Measurements from ENCODE around the gene METTL5. TPM values are rescaled to one million over a fixed set of nuclear protein-coding genes. Genes with fewer than 3 reads are reported as not detected.
"Not testable (repeated sequence)": the region's sequence is repeated elsewhere in the genome, so short reads cannot be mapped to it uniquely, and the experiment has no call there.

The METTL5 gene
- total RNA-seq, 2 experiments from 2014 or later: 13.2 to 16.0 TPM

GRCh38 chr2:169822785-169823392, 1.8 kb downstream of the METTL5 start:
- Mint-ChIP-seq H3K27me3 (no peaks in the 10 kb centered on the region), H3K4me3 (peak overlapping the region; percentile 66), H3K36me3 (ENCODE audit: low read depth) (peaks cover 54% of the 10 kb centered on the region), H3K9me3 (no peaks in the 10 kb centered on the region), H3K27ac (peak overlapping the region; percentile 7), H3K4me1 (ENCODE audit: low read depth) (peaks cover 57% of the 10 kb centered on the region)
- DNase-seq (no peak), ATAC-seq (ENCODE audit: poor library complexity) (no peak)
- TF ChIP-seq, protein P1, sequence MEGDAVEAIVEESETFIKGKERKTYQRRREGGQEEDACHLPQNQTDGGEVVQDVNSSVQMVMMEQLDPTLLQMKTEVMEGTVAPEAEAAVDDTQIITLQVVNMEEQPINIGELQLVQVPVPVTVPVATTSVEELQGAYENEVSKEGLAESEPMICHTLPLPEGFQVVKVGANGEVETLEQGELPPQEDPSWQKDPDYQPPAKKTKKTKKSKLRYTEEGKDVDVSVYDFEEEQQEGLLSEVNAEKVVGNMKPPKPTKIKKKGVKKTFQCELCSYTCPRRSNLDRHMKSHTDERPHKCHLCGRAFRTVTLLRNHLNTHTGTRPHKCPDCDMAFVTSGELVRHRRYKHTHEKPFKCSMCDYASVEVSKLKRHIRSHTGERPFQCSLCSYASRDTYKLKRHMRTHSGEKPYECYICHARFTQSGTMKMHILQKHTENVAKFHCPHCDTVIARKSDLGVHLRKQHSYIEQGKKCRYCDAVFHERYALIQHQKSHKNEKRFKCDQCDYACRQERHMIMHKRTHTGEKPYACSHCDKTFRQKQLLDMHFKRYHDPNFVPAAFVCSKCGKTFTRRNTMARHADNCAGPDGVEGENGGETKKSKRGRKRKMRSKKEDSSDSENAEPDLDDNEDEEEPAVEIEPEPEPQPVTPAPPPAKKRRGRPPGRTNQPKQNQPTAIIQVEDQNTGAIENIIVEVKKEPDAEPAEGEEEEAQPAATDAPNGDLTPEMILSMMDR (IDR thresholded peaks at IDR 0.05): no peak
- intact Hi-C loops (cut with DNase I, micrococcal nuclease): loop anchor here (2.0 to 5.0 kb wide), 3 partner anchors 54 to 131 kb away; partner anchors contain the start of genes CFAP210 (in 1 of the 2) and PHOSPHO2 (in 1 of the 2)
- no peaks in the 10 kb centered on the region for H3K9me3 ChIP-seq (ENCODE audit: control insufficient read depth in 1 of 2, insufficient read depth in 1 of 2, low read length in 2 of 2)
- no peak overlapping the region for H3K4me3 ChIP-seq (ENCODE audit: low read length)
- ChIA-PET CTCF (no interaction called here), POLR2A (interaction anchor here (0.7 kb wide), 1 partner anchor 791 kb away, joined by 3 read pairs; no protein-coding TSS in a partner anchor)
- peaks cover 39% of the 10 kb centered on the region for H3K4me1 ChIP-seq (ENCODE audit: insufficient read depth, low read length)
- H3K27ac ChIP-seq (ENCODE audit: low read depth in 1 of 2, low read length in 2 of 2): no peak overlapping the region
- H3K27me3 ChIP-seq (ENCODE audit: control insufficient read depth in 1 of 2, insufficient read depth in 2 of 2, low read length in 2 of 2): no peaks in the 10 kb centered on the region
- H3K36me3 ChIP-seq (ENCODE audit: insufficient read depth, low read length): peaks cover 28% of the 10 kb centered on the region

DNA sequence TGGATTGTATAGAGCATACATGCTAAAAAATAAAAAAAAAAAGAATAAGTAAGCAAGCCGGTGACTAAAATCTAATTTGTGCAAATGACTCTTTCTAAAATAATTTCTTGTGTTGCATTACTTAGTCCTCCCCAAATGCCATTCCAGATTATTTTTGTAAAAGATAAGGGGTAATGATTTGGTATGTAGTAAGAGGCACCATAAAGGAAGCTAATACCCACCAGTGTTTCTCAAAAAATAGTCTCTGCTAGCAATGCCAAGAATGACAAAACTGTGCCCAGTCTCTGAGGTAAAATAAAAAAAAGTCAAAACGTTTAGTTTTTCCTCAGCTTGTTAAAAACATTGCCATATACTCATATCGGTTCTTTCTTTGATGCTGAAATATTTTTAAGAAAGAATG, 2.7 kb downstream of the METTL5 start:
- H3K27ac Mint-ChIP-seq: no peak overlapping the region
- CTCF ChIA-PET: no interaction called here
- Histone ChIP-seq H3K27ac (ENCODE audit: low read depth in 1 of 2, low read length in 2 of 2) (no peak overlapping the region), H3K4me3 (ENCODE audit: low read length) (no peak overlapping the region), H3K36me3 (ENCODE audit: insufficient read depth, low read length) (peaks cover 37% of the 10 kb centered on the region), H3K4me1 (ENCODE audit: insufficient read depth, low read length) (peaks cover 37% of the 10 kb centered on the region), H3K9me3 (ENCODE audit: control insufficient read depth in 1 of 2, insufficient read depth in 1 of 2, low read length in 2 of 2) (no peaks in the 10 kb centered on the region), H3K27me3 (ENCODE audit: control insufficient read depth in 1 of 2, insufficient read depth in 2 of 2, low read length in 2 of 2) (no peaks in the 10 kb centered on the region)
- TF ChIP-seq, protein P1 (IDR thresholded peaks at IDR 0.05): no peak
- peaks cover 55% of the 10 kb centered on the region for H3K4me1 Mint-ChIP-seq (ENCODE audit: low read depth)
- ATAC-seq (ENCODE audit: poor library complexity): no peak
- intact Hi-C loops (cut with DNase I, micrococcal nuclease): loop anchor here (2.0 to 5.0 kb wide), 3 partner anchors 55 to 130 kb away; partner anchors contain the start of genes CFAP210 (in 1 of the 2) and PHOSPHO2 (in 1 of the 2)
- no peak overlapping the region for H3K4me3 Mint-ChIP-seq
- DNase-seq: no peak
- H3K9me3 Mint-ChIP-seq: no peaks in the 10 kb centered on the region
- H3K27me3 Mint-ChIP-seq: no peaks in the 10 kb centered on the region
- POLR2A ChIA-PET: interaction anchor here (0.7 kb wide), 1 partner anchor 790 kb away, joined by 3 read pairs; no protein-coding TSS in a partner anchor
- H3K36me3 Mint-ChIP-seq (ENCODE audit: low read depth): peaks cover 63% of the 10 kb centered on the region

DNA sequence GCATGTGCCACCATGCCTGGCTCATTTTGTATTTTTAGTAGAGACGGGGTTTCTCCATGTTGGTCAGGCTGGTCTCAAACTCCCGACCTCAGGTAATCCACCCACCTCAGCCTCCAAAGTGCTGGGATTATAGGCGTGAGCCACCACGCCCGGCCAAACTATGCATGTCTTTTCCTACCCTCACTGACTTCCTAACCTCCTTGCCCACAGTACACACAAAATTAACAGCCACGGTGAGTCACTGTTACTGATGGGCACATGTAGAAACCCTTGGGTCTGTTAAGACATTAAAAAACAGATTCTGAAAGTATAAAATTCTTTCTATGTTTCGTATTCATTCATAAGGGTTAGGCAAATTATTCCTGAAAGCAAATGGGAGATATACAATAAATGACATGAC, 4.6 kb downstream of the METTL5 start:
- Mint-ChIP-seq H3K36me3 (ENCODE audit: low read depth) (peaks cover 82% of the 10 kb centered on the region), H3K4me1 (ENCODE audit: low read depth) (peaks cover 53% of the 10 kb centered on the region)
- H3K4me1 ChIP-seq (ENCODE audit: insufficient read depth, low read length): peaks cover 27% of the 10 kb centered on the region
- H3K36me3 ChIP-seq (ENCODE audit: insufficient read depth, low read length): peaks cover 51% of the 10 kb centered on the region
- H3K9me3 ChIP-seq (ENCODE audit: control insufficient read depth in 1 of 2, insufficient read depth in 1 of 2, low read length in 2 of 2); DNase-seq; H3K27me3 Mint-ChIP-seq; H3K4me3 ChIP-seq (ENCODE audit: low read length); H3K27ac ChIP-seq (ENCODE audit: low read depth in 1 of 2, low read length in 2 of 2); CTCF ChIA-PET; ATAC-seq (ENCODE audit: poor library complexity); H3K27ac Mint-ChIP-seq; H3K27me3 ChIP-seq (ENCODE audit: control insufficient read depth in 1 of 2, insufficient read depth in 2 of 2, low read length in 2 of 2); H3K4me3 Mint-ChIP-seq; H3K9me3 Mint-ChIP-seq: not testable (repeated sequence)
- intact Hi-C loops (cut with DNase I, micrococcal nuclease): loop anchor here (5.0 kb wide), 2 partner anchors 57 to 128 kb away; partner anchors contain the start of genes CFAP210 (in 1 of the 2) and PHOSPHO2 (in 1 of the 2)
- POLR2A ChIA-PET: interaction anchor here (1.5 kb wide), 1 partner anchor 235 kb away, joined by 3 read pairs; the partner anchor contains the start of gene PPIG

All from CD4-positive, alpha-beta T cell (primary cell).